ENCODE results near the gene MYD88. TPM values are rescaled to one million over a fixed set of nuclear protein-coding genes. Genes with fewer than 3 reads are reported as not detected.
A peak's percentile ranks its signal among the peaks of the same experiment; 100 is the strongest.

Gene MYD88
- polyA plus RNA-seq, 3 donors, result 286 to 427 (median 398) TPM

- Mint-ChIP-seq H3K27ac (peak overlapping the region; percentile 97 to 100 (median 99)), H3K27me3 (ENCODE audit: low read depth in 3 of 3) (no peaks in the 10 kb centered on the region), H3K4me3 (peak overlapping the region; percentile 95 to 99), H3K36me3 (peaks cover 51 to 60% of the 10 kb centered on the region in 2 donors), H3K9me3 (peaks cover 0 to 1% (median 0%) of the 10 kb centered on the region in 7 donors), H3K4me1 (peaks cover 71% of the 10 kb centered on the region)
- peak overlapping the region; percentile 95 to 97 for H3K27ac ChIP-seq (ENCODE audit: low read depth in 1 of 2, low read length in 2 of 2)
- peaks cover 63% of the 10 kb centered on the region for H4K20me1 ChIP-seq (ENCODE audit: insufficient read depth, low read length)
- WGBS (ENCODE audit: insufficient coverage), result 20% methylated on average over 17 of the region's 22 CpGs
- no peak for TF ChIP-seq CTCF (IDR thresholded peaks at IDR 0.05)
- peaks cover 50 to 69% of the 10 kb centered on the region in 2 donors for H3K4me1 ChIP-seq (ENCODE audit: control insufficient read depth in 1 of 2, insufficient read depth in 2 of 2, low read length in 2 of 2)
- peaks cover 43 to 55% of the 10 kb centered on the region in 2 donors for H3K36me3 ChIP-seq (replicated peaks in 1 of 2; ENCODE audit: control insufficient read depth in 1 of 2, insufficient read depth in 2 of 2, low read length in 2 of 2)
- intact Hi-C loops (cut with micrococcal nuclease), result loop anchor here (1.0 to 10.0 kb wide), 4 partner anchors 27 to 207 kb away; partner anchors contain the start of genes OXSR1 (in 2 of the 2) and XYLB (in 1 of the 2)
- H3K4me3 ChIP-seq (replicated peaks in 1 of 3; ENCODE audit: low read depth in 2 of 3, low read length in 3 of 3), result peak overlapping the region; percentile 89 to 99 (median 96)
- peak overlapping the region; percentile 95 for H3K4me2 ChIP-seq (replicated peaks; ENCODE audit: extremely low read depth, low read length, poor library complexity, severe bottlenecking)
- H3K9ac ChIP-seq (ENCODE audit: insufficient read depth, low read length, poor library complexity, severe bottlenecking), result peak overlapping the region; percentile 96
- H3K27me3 ChIP-seq (ENCODE audit: control insufficient read depth in 2 of 2, insufficient read depth in 2 of 2, low read length in 2 of 2), result no peaks in the 10 kb centered on the region
- DNase-seq, result peak in 2 of 3 donors; percentile 6 to 26
- peaks cover 84% of the 10 kb centered on the region for H3K79me2 ChIP-seq (ENCODE audit: insufficient read depth, low read length)
- H2AFZ ChIP-seq (ENCODE audit: insufficient read depth, low read depth, low read length, poor library complexity, severe bottlenecking), result peak overlapping the region; percentile 78
- no peaks in the 10 kb centered on the region for H3K9me3 ChIP-seq (replicated peaks in 1 of 2; ENCODE audit: control insufficient read depth in 1 of 2, insufficient read depth in 1 of 2, low read length in 2 of 2)
Observed at GRCh38 chr3:38137615-38138348, 679 bp upstream of the MYD88 start.

DNA sequence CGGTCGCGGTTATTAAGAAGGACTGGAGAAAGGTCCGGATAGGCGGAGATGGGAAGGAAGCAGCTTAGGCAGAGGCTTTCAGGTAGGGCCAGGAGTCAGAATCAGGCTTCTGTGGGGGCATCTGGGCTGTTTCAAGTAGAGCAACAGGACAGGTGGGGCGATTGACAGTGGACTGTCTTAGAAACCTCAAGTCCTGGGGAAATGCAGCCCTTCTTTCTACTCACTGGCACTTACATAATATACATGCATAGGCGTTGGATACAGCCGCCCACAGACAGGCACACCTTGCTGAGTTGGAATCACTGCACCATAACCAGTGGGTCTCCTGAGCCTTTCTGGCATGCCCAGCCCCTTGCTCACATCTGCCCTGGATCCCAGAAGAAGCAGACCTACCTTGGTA, 730 bp downstream of the MYD88 start:
- H3K27ac ChIP-seq (ENCODE audit: low read depth in 1 of 2, low read length in 2 of 2), result peak overlapping the region; percentile 95 to 97
- peaks cover 60 to 81% of the 10 kb centered on the region in 2 donors for H3K4me1 ChIP-seq (ENCODE audit: control insufficient read depth in 1 of 2, insufficient read depth in 2 of 2, low read length in 2 of 2)
- peak overlapping the region; percentile 78 for H2AFZ ChIP-seq (ENCODE audit: insufficient read depth, low read depth, low read length, poor library complexity, severe bottlenecking)
- H3K9ac ChIP-seq (ENCODE audit: insufficient read depth, low read length, poor library complexity, severe bottlenecking), result peak overlapping the region; percentile 96
- WGBS (ENCODE audit: insufficient coverage), result 5% methylated on average over 7 of the region's 8 CpGs
- H3K27ac Mint-ChIP-seq, result peak overlapping the region; percentile 97 to 100 (median 99)
- H3K4me1 Mint-ChIP-seq, result peaks cover 70% of the 10 kb centered on the region
- intact Hi-C loops (cut with micrococcal nuclease), result loop anchor here (2.0 to 10.0 kb wide), 3 partner anchors 26 to 206 kb away; partner anchors contain the start of genes OXSR1 (in 1 of the 2) and XYLB (in 1 of the 2)
- peak overlapping the region; percentile 89 to 99 (median 96) for H3K4me3 ChIP-seq (replicated peaks in 1 of 3; ENCODE audit: low read depth in 2 of 3, low read length in 3 of 3)
- peaks cover 50% of the 10 kb centered on the region for H4K20me1 ChIP-seq (ENCODE audit: insufficient read depth, low read length)
- H3K36me3 Mint-ChIP-seq, result peaks cover 37 to 50% of the 10 kb centered on the region in 2 donors
- H3K9me3 Mint-ChIP-seq, result peaks cover 0 to 1% (median 0%) of the 10 kb centered on the region in 7 donors
- peaks cover 0 to 1% (median 0%) of the 10 kb centered on the region in 3 donors for H3K27me3 Mint-ChIP-seq (ENCODE audit: low read depth in 3 of 3)
- TF ChIP-seq CTCF (IDR thresholded peaks at IDR 0.05), result no peak
- peak in 1 of 3 donors; percentile 7 for DNase-seq
- peak overlapping the region; percentile 95 for H3K4me2 ChIP-seq (replicated peaks; ENCODE audit: extremely low read depth, low read length, poor library complexity, severe bottlenecking)
- no peaks in the 10 kb centered on the region for H3K9me3 ChIP-seq (replicated peaks in 1 of 2; ENCODE audit: control insufficient read depth in 1 of 2, insufficient read depth in 1 of 2, low read length in 2 of 2)
- peak overlapping the region; percentile 95 to 99 for H3K4me3 Mint-ChIP-seq
- H3K79me2 ChIP-seq (ENCODE audit: insufficient read depth, low read length), result peaks cover 72% of the 10 kb centered on the region
- no peaks in the 10 kb centered on the region for H3K27me3 ChIP-seq (ENCODE audit: control insufficient read depth in 2 of 2, insufficient read depth in 2 of 2, low read length in 2 of 2)
- H3K36me3 ChIP-seq (replicated peaks in 1 of 2; ENCODE audit: control insufficient read depth in 1 of 2, insufficient read depth in 2 of 2, low read length in 2 of 2), result peaks cover 29 to 41% of the 10 kb centered on the region in 2 donors

Data from CD14-positive monocyte (primary cell).